ENCODE results near the gene PRSS21. TPM values are rescaled to one million over a fixed set of nuclear protein-coding genes. Genes with fewer than 3 reads are reported as not detected.

The PRSS21 gene
- total RNA-seq, 1 donor from 2014 or later, result 4.5 TPM

DNA sequence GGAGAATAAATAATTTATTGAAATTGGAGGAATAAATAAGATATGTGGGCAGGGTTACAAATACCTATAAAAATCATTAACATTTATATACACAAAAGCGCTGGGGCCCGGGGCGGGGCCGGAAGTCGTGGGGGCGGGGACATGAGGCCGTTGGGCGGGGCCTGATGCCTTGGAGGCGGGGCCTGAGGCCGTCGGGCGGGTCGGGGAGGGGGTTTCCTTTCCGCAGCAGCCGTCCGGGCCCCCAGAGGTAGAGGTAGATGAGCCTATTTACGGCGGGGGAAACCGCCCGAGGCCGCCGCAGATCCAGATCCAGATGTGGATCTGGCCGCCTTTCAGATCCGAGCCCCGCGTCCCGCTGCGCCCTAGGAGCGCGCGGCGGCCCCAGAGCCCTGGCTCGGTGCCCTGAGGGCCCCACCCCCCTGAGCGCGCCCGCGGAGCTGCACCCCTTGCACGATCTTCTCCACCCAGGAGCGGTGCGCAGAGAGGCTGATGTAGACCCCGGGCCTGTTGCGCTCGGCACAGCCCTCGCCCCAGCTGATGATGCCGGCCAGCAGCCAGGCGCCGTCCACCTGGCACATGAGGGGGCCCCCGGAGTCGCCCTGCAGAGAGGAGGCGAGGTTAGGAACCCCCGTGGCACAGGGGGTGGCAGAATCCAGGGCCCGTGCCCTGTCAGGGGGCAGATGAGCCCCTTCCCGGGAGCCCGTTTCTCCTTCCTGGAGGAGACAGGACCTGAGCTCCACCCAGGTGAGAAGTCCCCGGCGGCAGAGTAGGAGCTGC lies 35.9 kb downstream of the PRSS21 start:
- no peak for DNase-seq (ENCODE audit: low read depth)

GRCh38 chr16:2853531-2854073 lies 36.6 kb downstream of the PRSS21 start:
- Histone ChIP-seq H3K36me3 (ENCODE audit: control insufficient read depth, insufficient read depth, low read length) (no peaks in the 10 kb centered on the region), H3K27me3 (ENCODE audit: control insufficient read depth, insufficient read depth, low read length) (no peaks in the 10 kb centered on the region), H3K4me3 (ENCODE audit: low read depth, low read length) (no peak overlapping the region)
- no peak for DNase-seq (ENCODE audit: low read depth)
- FAIRE-seq, result no peak
- no peak for TF ChIP-seq CTCF (IDR thresholded peaks at IDR 0.05; ENCODE audit: insufficient read depth, low read length, severe bottlenecking)

More for the DNA sequence above, 35.9 kb downstream of the PRSS21 start:
- TF ChIP-seq CTCF (IDR thresholded peaks at IDR 0.05; ENCODE audit: insufficient read depth, low read length, severe bottlenecking), result no peak
- Histone ChIP-seq H3K27me3 (ENCODE audit: control insufficient read depth, insufficient read depth, low read length) (no peaks in the 10 kb centered on the region), H3K4me3 (ENCODE audit: low read depth, low read length) (no peak overlapping the region), H3K36me3 (ENCODE audit: control insufficient read depth, insufficient read depth, low read length) (no peaks in the 10 kb centered on the region)
- FAIRE-seq, result no peak

GRCh38 chr16:2854700-2855309 lies 37.8 kb downstream of the PRSS21 start:
- DNase-seq (ENCODE audit: low read depth) (no peak), FAIRE-seq (no peak)
- Histone ChIP-seq H3K4me3 (ENCODE audit: low read depth, low read length) (no peak overlapping the region), H3K27me3 (ENCODE audit: control insufficient read depth, insufficient read depth, low read length) (no peaks in the 10 kb centered on the region), H3K36me3 (ENCODE audit: control insufficient read depth, insufficient read depth, low read length) (no peaks in the 10 kb centered on the region)
- peak; percentile 47 for TF ChIP-seq CTCF (IDR thresholded peaks at IDR 0.05; ENCODE audit: insufficient read depth, low read length, severe bottlenecking)

DNA sequence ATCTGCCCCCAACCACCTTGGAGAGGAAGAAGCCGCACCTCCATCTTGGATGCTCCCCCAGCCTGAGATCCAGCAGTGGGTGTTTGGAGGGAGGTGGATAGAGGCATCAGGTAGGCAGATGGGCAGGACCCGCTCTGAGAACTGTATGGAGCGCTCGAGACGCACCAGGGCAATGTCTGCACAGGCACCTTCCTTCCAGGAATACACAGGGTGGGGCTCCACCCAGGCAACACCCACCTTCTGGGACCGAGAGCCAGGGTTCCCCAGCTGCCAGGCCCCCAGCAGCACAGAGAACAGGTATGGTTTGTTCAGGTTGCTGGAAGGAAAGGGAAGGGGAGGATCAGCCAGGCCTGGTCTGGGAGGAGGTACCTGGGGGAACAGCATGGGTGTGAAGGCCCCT lies 38.5 kb downstream of the PRSS21 start:
- no peak overlapping the region for H3K4me3 ChIP-seq (ENCODE audit: low read depth, low read length)
- H3K27me3 ChIP-seq (ENCODE audit: control insufficient read depth, insufficient read depth, low read length), result no peaks in the 10 kb centered on the region
- DNase-seq (ENCODE audit: low read depth) (no peak), FAIRE-seq (no peak)
- no peak for TF ChIP-seq CTCF (IDR thresholded peaks at IDR 0.05; ENCODE audit: insufficient read depth, low read length, severe bottlenecking)
- H3K36me3 ChIP-seq (ENCODE audit: control insufficient read depth, insufficient read depth, low read length), result no peaks in the 10 kb centered on the region

GRCh38 chr16:2856061-2856670 lies 39.1 kb downstream of the PRSS21 start:
- no peak for TF ChIP-seq CTCF (IDR thresholded peaks at IDR 0.05; ENCODE audit: insufficient read depth, low read length, severe bottlenecking)
- FAIRE-seq (peak; percentile 43), DNase-seq (ENCODE audit: low read depth) (no peak)
- Histone ChIP-seq H3K36me3 (ENCODE audit: control insufficient read depth, insufficient read depth, low read length) (no peaks in the 10 kb centered on the region), H3K4me3 (ENCODE audit: low read depth, low read length) (no peak overlapping the region), H3K27me3 (ENCODE audit: control insufficient read depth, insufficient read depth, low read length) (no peaks in the 10 kb centered on the region)
